ENCODE measurements around the gene LGR5.

DNA sequence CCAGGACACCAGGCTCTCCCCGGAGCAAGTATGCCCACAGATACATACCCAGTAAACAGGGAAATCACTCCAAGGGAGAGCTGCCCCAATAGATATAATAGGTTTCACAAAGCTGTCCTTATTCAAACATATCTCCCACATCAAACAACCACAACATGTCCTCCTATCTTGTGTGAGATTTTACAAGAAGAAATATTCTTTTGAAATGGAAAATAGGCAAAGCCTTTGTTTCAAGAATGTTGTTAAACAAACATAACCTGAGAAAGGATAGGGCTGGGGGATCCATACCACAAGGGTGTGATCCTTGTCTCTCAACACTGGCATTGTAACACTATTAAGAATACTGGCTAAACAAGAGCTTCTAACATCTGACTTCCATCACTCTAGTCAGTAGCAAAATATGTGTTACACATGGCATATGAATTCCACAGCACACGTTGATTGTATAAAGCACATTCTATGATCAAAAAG, 32.9 kb downstream of the LGR5 start:
- TF ChIP-seq, protein P1, sequence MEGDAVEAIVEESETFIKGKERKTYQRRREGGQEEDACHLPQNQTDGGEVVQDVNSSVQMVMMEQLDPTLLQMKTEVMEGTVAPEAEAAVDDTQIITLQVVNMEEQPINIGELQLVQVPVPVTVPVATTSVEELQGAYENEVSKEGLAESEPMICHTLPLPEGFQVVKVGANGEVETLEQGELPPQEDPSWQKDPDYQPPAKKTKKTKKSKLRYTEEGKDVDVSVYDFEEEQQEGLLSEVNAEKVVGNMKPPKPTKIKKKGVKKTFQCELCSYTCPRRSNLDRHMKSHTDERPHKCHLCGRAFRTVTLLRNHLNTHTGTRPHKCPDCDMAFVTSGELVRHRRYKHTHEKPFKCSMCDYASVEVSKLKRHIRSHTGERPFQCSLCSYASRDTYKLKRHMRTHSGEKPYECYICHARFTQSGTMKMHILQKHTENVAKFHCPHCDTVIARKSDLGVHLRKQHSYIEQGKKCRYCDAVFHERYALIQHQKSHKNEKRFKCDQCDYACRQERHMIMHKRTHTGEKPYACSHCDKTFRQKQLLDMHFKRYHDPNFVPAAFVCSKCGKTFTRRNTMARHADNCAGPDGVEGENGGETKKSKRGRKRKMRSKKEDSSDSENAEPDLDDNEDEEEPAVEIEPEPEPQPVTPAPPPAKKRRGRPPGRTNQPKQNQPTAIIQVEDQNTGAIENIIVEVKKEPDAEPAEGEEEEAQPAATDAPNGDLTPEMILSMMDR (IDR thresholded peaks at IDR 0.05; ENCODE audit: control extremely low read depth in 1 of 3, insufficient read depth in 1 of 3, low read depth in 1 of 3, low read length in 3 of 3), result no peak
- TF ChIP-seq EP300 (IDR thresholded peaks at IDR 0.05; ENCODE audit: borderline replicate concordance in 1 of 2, low read depth in 2 of 2, low read length in 2 of 2) (no peak), SP1 (IDR thresholded peaks at IDR 0.05; ENCODE audit: low read depth, low read length) (no peak), HDAC2 (IDR thresholded peaks at IDR 0.05; ENCODE audit: borderline replicate concordance in 1 of 2, low read depth in 2 of 2, low read length in 2 of 2) (no peak), MAFK (IDR thresholded peaks at IDR 0.05; ENCODE audit: low read depth, low read length) (no peak), POLR2AphosphoS5 (IDR thresholded peaks at IDR 0.05; ENCODE audit: low read depth, low read length) (no peak), RBBP5 (IDR thresholded peaks at IDR 0.05; ENCODE audit: borderline replicate concordance, low read depth, low read length) (no peak), TAF1 (IDR thresholded peaks at IDR 0.05; ENCODE audit: low read depth, low read length) (no peak), YY1 (IDR thresholded peaks at IDR 0.05; ENCODE audit: low read depth, low read length) (no peak), JUND (IDR thresholded peaks at IDR 0.05; ENCODE audit: low read length) (no peak), NRF1 (IDR thresholded peaks at IDR 0.05; ENCODE audit: low read depth, low read length) (no peak), CBX8 (IDR thresholded peaks at IDR 0.05; ENCODE audit: borderline replicate concordance, low read depth, low read length) (no peak), ZNF274 (IDR thresholded peaks at IDR 0.05; ENCODE audit: borderline replicate concordance, extremely low read depth, low read length) (no peak), POLR2A (IDR thresholded peaks at IDR 0.05; ENCODE audit: control extremely low read depth in 1 of 2, low read depth in 2 of 2, low read length in 2 of 2) (no peak)
